Lung (tissue), 12 donors: ENCODE data around the gene CEP95. TPM values are rescaled to one million over a fixed set of nuclear protein-coding genes. Genes with fewer than 3 reads are reported as not detected.

ENCODE experiments used
- ATAC-seq: fragments of 200-7000 bp; cut with Tn5 transposase; one replicate; pipeline ENCODE4 v1.9.1; 2020; ENCODE audit warnings: moderate number of reproducible peaks; ENCODE audit not compliant: insufficient read depth, low FRiP score
- DNase-seq, 3 donors: peaks; one replicate each; pipeline ENCODE4 v3.0.0-alpha.2; 2013 to 2017
- H3K27ac ChIP-seq, 2 donors: one replicate each; pipeline ENCODE4 v1.5.1; 2013; ENCODE audit warnings: mild to moderate bottlenecking in 2 of 2, moderate library complexity in 2 of 2, control low read depth in 1 of 2, inconsistent platforms in 1 of 2, low read depth in 1 of 2, low read length in 1 of 2
- H3K27me3 ChIP-seq, 3 donors: one replicate each; pipeline ENCODE4 v1.5.1; 2013; ENCODE audit warnings: low read length in 2 of 3; ENCODE audit not compliant: control insufficient read depth in 3 of 3, insufficient read depth in 3 of 3
- H3K36me3 ChIP-seq, 4 donors: one replicate each; pipeline ENCODE4 v1.5.1; 2013; ENCODE audit warnings: low read length in 4 of 4, mild to moderate bottlenecking in 1 of 4, moderate library complexity in 1 of 4; ENCODE audit not compliant: control insufficient read depth in 4 of 4, insufficient read depth in 4 of 4
- H3K4me1 ChIP-seq, 5 donors: one replicate each; pipeline ENCODE4 v1.5.1; 2013; ENCODE audit warnings: low read length in 5 of 5, mild to moderate bottlenecking in 2 of 5, moderate library complexity in 1 of 5; ENCODE audit not compliant: control insufficient read depth in 5 of 5, insufficient read depth in 5 of 5
- H3K4me3 ChIP-seq: one replicate; pipeline ENCODE4 v1.5.1; 2013; ENCODE audit warnings: mild to moderate bottlenecking, control low read depth, moderate library complexity
- H3K9ac ChIP-seq, 2 donors: one replicate each; pipeline ENCODE4 v1.5.1; 2013; ENCODE audit warnings: low read length in 2 of 2, control low read depth in 1 of 2; ENCODE audit not compliant: insufficient read depth in 1 of 2
- H3K9me3 ChIP-seq, 4 donors: one replicate each; pipeline ENCODE4 v1.5.1; 2013; ENCODE audit warnings: low read length in 3 of 4, mild to moderate bottlenecking in 1 of 4, moderate library complexity in 1 of 4; ENCODE audit not compliant: control insufficient read depth in 4 of 4, insufficient read depth in 3 of 4
- CTCF ChIP-seq: IDR thresholded peaks from 2 replicates; pipeline ENCODE4 v1.5.1; 2012; ENCODE audit warnings: mild to moderate bottlenecking; ENCODE audit errors: control extremely low read depth, extremely low read depth
- WGBS, 2 donors: extraction: QIAGEN DNeasy Blood & Tissue Kit; methylation state at CpG; one replicate each; pipeline ENCODE4 v1.1.7; 2013; 5-methylcytosine and 5-hydroxymethylcytosine counted together
- polyA plus RNA-seq, 2 donors: library from polyadenylated mRNA; stranded (reverse); fragments of 200-250 nt; gene quantifications; one replicate each; pipeline ENCODE4 v1.2.1, GENCODE V29; 2013
- total RNA-seq, 2 donors: library from RNA; depleted of rRNA in 1 of 2; stranded (reverse); fragments of >200 nt in 1 of 2; gene quantifications; one replicate each; pipeline ENCODE4 v1.2.1, GENCODE V29; 2014 to 2021
- donor health status: control.
- donor health status: control.
- donor health status: Bipolar disorder and iron deficiency.
- donor health status: healthy.
- donor health status: DM: yes; HTN: yes; CAD: no.

CEP95 gene
- total and polyA plus RNA-seq, 4 donors = 12.8 to 115 (median 32.7) TPM

- Histone ChIP-seq H3K36me3 (peaks cover 22 to 58% (median 41%) of the 10 kb centered on the region in 4 donors), H3K4me3 (no peak overlapping the region), H3K9me3 (no peaks in the 10 kb centered on the region), H3K4me1 (peaks cover 0 to 30% (median 3%) of the 10 kb centered on the region in 5 donors), H3K27ac (no peak overlapping the region), H3K9ac (no peak overlapping the region), H3K27me3 (no peaks in the 10 kb centered on the region)
- ATAC-seq (no peak), DNase-seq (no peak)
- TF ChIP-seq CTCF = no peak
- WGBS, 2 donors = 76 to 80% methylated on average over 7 of the region's 7 CpGs
Observed at GRCh38 chr17:64498308-64499203, 8.2 kb upstream of the CEP95 start.

GRCh38 chr17:64499805-64500486, 6.8 kb upstream of the CEP95 start:
- peaks cover 0 to 35% (median 11%) of the 10 kb centered on the region in 5 donors for H3K4me1 ChIP-seq
- H3K27me3 ChIP-seq = no peaks in the 10 kb centered on the region
- no peak overlapping the region for H3K27ac ChIP-seq
- ATAC-seq = no peak
- H3K36me3 ChIP-seq = peaks cover 25 to 67% (median 51%) of the 10 kb centered on the region in 4 donors
- WGBS, 2 donors = 87 to 89% methylated on average over 6 of the region's 6 CpGs
- no peak for TF ChIP-seq CTCF
- DNase-seq = no peak
- H3K4me3 ChIP-seq = no peak overlapping the region
- no peak overlapping the region for H3K9ac ChIP-seq
- no peaks in the 10 kb centered on the region for H3K9me3 ChIP-seq

GRCh38 chr17:64500487-64500859, 6.3 kb upstream of the CEP95 start:
- no peak for TF ChIP-seq CTCF
- ATAC-seq (no peak), DNase-seq (no peak)
- WGBS, 2 donors = 93 to 96% methylated on average over 8 of the region's 8 CpGs
- H3K9me3 ChIP-seq = no peaks in the 10 kb centered on the region
- no peak overlapping the region for H3K27ac ChIP-seq
- peaks cover 0 to 34% (median 11%) of the 10 kb centered on the region in 5 donors for H3K4me1 ChIP-seq
- no peak overlapping the region for H3K9ac ChIP-seq
- no peak overlapping the region for H3K4me3 ChIP-seq
- H3K27me3 ChIP-seq = no peaks in the 10 kb centered on the region
- H3K36me3 ChIP-seq = peaks cover 25 to 67% (median 52%) of the 10 kb centered on the region in 4 donors
